PFSK-1 (cell line): ENCODE measurements around the gene PTP4A2.

Experiments used
- FOXP2 ChIP-seq: optimal IDR thresholded peaks from 2 replicates; pipeline ENCODE3; 2011; ENCODE audit warnings: borderline replicate concordance, control low read depth, inconsistent platforms; ENCODE audit not compliant: insufficient read depth; ENCODE audit errors: extremely low read length, extremely low read depth
- POLR2AphosphoS5 ChIP-seq: IDR thresholded peaks from 2 replicates; pipeline ENCODE4 v1.6.1; 2012; ENCODE audit warnings: low read depth, mild to moderate bottlenecking, control low read depth, low read length, moderate library complexity
- SIN3A ChIP-seq: IDR thresholded peaks from 2 replicates; pipeline ENCODE4 v1.6.1; 2012; ENCODE audit warnings: mild to moderate bottlenecking, low read length, moderate library complexity, borderline replicate concordance; ENCODE audit not compliant: insufficient read depth
- TAF1 ChIP-seq: IDR thresholded peaks from 2 replicates; pipeline ENCODE4 v1.6.1; 2012; ENCODE audit warnings: low read length, control low read depth, borderline replicate concordance; ENCODE audit not compliant: insufficient read depth
- TF ChIP-seq, protein P1 (sequence below), 2 experiments: IDR thresholded peaks; 2 replicates each; pipeline versions ENCODE4 v1.6.1 to v1.8.0; 2011 to 2012; ENCODE audit warnings: low read depth in 2 of 2, low read length in 2 of 2, control low read depth in 1 of 2, inconsistent platforms in 1 of 2, mild to moderate bottlenecking in 1 of 2, moderate library complexity in 1 of 2; ENCODE audit not compliant: insufficient read depth in 1 of 2

- TF ChIP-seq SIN3A, result no peak
- no peak for TF ChIP-seq POLR2AphosphoS5
- no peak for TF ChIP-seq TAF1
- TF ChIP-seq, protein P1, sequence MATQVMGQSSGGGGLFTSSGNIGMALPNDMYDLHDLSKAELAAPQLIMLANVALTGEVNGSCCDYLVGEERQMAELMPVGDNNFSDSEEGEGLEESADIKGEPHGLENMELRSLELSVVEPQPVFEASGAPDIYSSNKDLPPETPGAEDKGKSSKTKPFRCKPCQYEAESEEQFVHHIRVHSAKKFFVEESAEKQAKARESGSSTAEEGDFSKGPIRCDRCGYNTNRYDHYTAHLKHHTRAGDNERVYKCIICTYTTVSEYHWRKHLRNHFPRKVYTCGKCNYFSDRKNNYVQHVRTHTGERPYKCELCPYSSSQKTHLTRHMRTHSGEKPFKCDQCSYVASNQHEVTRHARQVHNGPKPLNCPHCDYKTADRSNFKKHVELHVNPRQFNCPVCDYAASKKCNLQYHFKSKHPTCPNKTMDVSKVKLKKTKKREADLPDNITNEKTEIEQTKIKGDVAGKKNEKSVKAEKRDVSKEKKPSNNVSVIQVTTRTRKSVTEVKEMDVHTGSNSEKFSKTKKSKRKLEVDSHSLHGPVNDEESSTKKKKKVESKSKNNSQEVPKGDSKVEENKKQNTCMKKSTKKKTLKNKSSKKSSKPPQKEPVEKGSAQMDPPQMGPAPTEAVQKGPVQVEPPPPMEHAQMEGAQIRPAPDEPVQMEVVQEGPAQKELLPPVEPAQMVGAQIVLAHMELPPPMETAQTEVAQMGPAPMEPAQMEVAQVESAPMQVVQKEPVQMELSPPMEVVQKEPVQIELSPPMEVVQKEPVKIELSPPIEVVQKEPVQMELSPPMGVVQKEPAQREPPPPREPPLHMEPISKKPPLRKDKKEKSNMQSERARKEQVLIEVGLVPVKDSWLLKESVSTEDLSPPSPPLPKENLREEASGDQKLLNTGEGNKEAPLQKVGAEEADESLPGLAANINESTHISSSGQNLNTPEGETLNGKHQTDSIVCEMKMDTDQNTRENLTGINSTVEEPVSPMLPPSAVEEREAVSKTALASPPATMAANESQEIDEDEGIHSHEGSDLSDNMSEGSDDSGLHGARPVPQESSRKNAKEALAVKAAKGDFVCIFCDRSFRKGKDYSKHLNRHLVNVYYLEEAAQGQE (IDR thresholded peaks at IDR 0.05; ENCODE audit: insufficient read depth in 1 of 2, low read depth in 2 of 2, low read length in 2 of 2), result no peak
- no peak for TF ChIP-seq FOXP2
Measured at GRCh38 chr1:31888291-31888690, 49.9 kb downstream of the PTP4A2 start.
